Measurements from ENCODE around the gene NFE2L2.

- TF ChIP-seq CTCF (IDR thresholded peaks at IDR 0.05; ENCODE audit: poor library complexity) (no peak), EZH2 (IDR thresholded peaks at IDR 0.05; ENCODE audit: borderline replicate concordance) (no peak), EZH2phosphoT487 (IDR thresholded peaks at IDR 0.05; ENCODE audit: low read depth, severe bottlenecking, unreplicated experiment) (no peak)
Measured at GRCh38 chr2:177251165-177251542, 13.4 kb downstream of the NFE2L2 start.

Data from hepatocyte (in vitro differentiated cells).